HepG2 (cell line): ENCODE results near the gene MTR. TPM values are rescaled to one million over a fixed set of nuclear protein-coding genes. Genes with fewer than 3 reads are reported as not detected.

Source experiments
- ARID3A ChIP-seq: IDR thresholded peaks from 2 replicates; pipeline ENCODE4 v1.6.1; 2012; ENCODE audit warnings: low read depth, low read length, improper control_type of control experiment
- ATF1 ChIP-seq: IDR thresholded peaks from 2 replicates; pipeline ENCODE4 v1.6.1; 2016; ENCODE audit warnings: mild to moderate bottlenecking, control low read depth
- ATF6 ChIP-seq: sonication (generic); formaldehyde crosslinking; conservative IDR thresholded peaks from 2 replicates; pipeline ENCODE4 v1.4.0; 2020; ENCODE audit warnings: missing genetic modification reagents
- GFI1 ChIP-seq: sonication (generic); formaldehyde crosslinking; IDR thresholded peaks from 2 replicates; pipeline ENCODE4 v1.5.0; 2020; ENCODE audit warnings: missing genetic modification reagents, mild to moderate bottlenecking, borderline replicate concordance
- ZFP36L1 ChIP-seq: sonication (generic); formaldehyde crosslinking; IDR thresholded peaks from 2 replicates; pipeline ENCODE4 v1.8.0; 2022; ENCODE audit warnings: mild to moderate bottlenecking, missing genetic modification reagents, moderate library complexity
- ZFX ChIP-seq: sonication (generic); formaldehyde crosslinking; IDR thresholded peaks from 2 replicates; pipeline ENCODE4 v1.4.0; 2020; ENCODE audit warnings: mild to moderate bottlenecking, low read depth, missing genetic modification reagents, moderate library complexity
- ZNF101 ChIP-seq: sonication (generic); formaldehyde crosslinking; IDR thresholded peaks from 2 replicates; pipeline ENCODE4 v1.4.0; 2020; ENCODE audit warnings: mild to moderate bottlenecking, low read depth, missing genetic modification reagents, borderline replicate concordance
- ZNF224 ChIP-seq: sonication (generic); formaldehyde crosslinking; IDR thresholded peaks from 2 replicates; pipeline ENCODE4 v1.5.0; 2020; ENCODE audit warnings: mild to moderate bottlenecking, missing genetic modification reagents
- ZNF407 ChIP-seq: sonication (generic); formaldehyde crosslinking; IDR thresholded peaks from one replicate; pipeline ENCODE4 v1.5.1; 2020; ENCODE audit warnings: mild to moderate bottlenecking, missing genetic modification reagents; ENCODE audit errors: not compliant biosample characterization
- ZNF607 ChIP-seq: sonication (generic); formaldehyde crosslinking; IDR thresholded peaks from 2 replicates; pipeline ENCODE4 v1.5.1; 2020; ENCODE audit warnings: missing genetic modification reagents, mild to moderate bottlenecking, borderline replicate concordance
- ZNF687 ChIP-seq: sonication (generic); formaldehyde crosslinking; IDR thresholded peaks from 2 replicates; pipeline ENCODE4 v1.5.1; 2020; ENCODE audit warnings: mild to moderate bottlenecking, missing genetic modification reagents, moderate library complexity
- polyA plus RNA-seq, 8 experiments: library from polyadenylated mRNA; depleted of rRNA in 3 of 8; stranded (reverse) in 7 of 8; unstranded in 1 of 8; fragments of >200 nt; fragmentation: Illumina TruSeq in 4 of 8; extraction: Trizol in 4 of 8; gene quantifications; 2 replicates each; pipeline versions ENCODE4 v1.2.1 to v1.2.3, GENCODE V29; 2011 to 2016; ENCODE audit warnings: low read depth in 4 of 8, missing spikeins in 1 of 8, mixed read lengths in 1 of 8; ENCODE audit not compliant: insufficient read depth in 1 of 8
- total RNA-seq, 5 experiments: library from RNA; depleted of rRNA; stranded (reverse); fragments of >200 nt; fragmentation: Illumina TruSeq; extraction: Trizol; gene quantifications; 2 replicates each; pipeline ENCODE4 v1.2.3, GENCODE V29; 2016; ENCODE audit warnings: low read depth in 1 of 5

The MTR gene
- total and polyA plus RNA-seq, 2 of the 13 experiments (the other 11 are each of a cell fraction or from before 2014, with no cell fraction given): 16.3 to 36.1 TPM

GRCh38 chr1:236904892-236905741 lies 110.0 kb downstream of the MTR start (continued):
- no peak for TF ChIP-seq ZNF407 (CRISPR knock-in tag)
- no peak for TF ChIP-seq ZNF687
- no peak for TF ChIP-seq ZNF607
- TF ChIP-seq ATF6 (CRISPR knock-in tag): no peak
- peak; percentile 30; the same call in 1 of the 2 replicates for TF ChIP-seq ATF1 (CRISPR knock-in tag)
- no peak for TF ChIP-seq ZFX
- TF ChIP-seq GFI1: peak; percentile 89
- no peak for TF ChIP-seq ZFP36L1 (CRISPR knock-in tag)
- no peak for TF ChIP-seq ZNF101 (CRISPR knock-in tag)
- no peak for TF ChIP-seq ZNF224 (CRISPR knock-in tag)
- peak; percentile 99 for TF ChIP-seq ARID3A
